Activated T-cell treated with anti-CD3 and anti-CD28 coated beads, Interleukin-2, amount 50 U/mL, for 1 hour (primary cell): ENCODE data around the gene KCNK1.

Source experiments
- DNase-seq: peaks from one replicate; pipeline ENCODE4 v3.0.0-alpha.2; 2020

KCNK1 gene

DNA sequence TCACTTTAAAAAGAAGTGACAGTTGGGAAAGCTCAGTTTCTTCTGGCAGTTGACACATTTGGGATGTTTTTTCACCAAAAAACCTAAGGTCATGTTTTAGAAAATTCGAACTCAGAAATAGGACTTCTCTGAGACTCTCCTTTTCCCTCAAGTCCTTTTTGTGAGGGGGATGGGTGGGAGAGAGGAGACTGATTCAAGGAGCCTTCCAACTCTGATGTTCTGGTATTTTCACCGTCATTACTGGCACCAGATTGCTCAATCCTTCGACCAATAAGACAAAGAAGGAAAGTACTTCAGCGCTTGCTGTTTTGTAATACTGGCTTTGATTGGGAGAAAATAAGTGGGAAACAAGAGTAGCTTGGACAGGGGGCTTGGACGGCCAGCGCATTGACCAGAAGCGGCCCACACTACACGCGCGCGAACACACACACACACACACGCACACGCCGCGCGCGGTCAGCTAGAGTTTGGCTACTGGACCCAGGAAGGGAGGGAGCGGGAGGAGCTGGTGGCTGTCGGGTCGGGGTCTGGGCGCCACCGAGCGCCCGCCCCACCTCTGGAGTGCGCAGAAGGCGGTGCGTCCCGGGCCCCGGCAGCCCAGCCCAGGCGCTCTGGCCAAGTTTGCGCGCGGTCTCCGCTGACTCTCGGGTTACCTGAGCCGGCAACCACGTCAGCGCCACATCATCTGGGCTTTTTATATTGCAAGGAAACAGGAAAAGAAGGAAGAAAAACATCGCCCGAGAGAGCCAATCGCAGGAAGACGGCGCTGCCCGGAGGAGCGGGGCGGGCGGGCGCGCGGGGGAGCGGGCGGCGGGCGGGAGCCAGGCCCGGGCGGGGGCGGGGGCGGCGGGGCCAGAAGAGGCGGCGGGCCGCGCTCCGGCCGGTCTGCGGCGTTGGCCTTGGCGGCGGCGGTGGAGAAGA, at the start of gene KCNK1:
TSS of gene KCNK1 (plus strand) at position 855 of the 921 bp plus-strand sequence. CDS start at position 921, 66 bp downstream.
- no peak for DNase-seq

DNA sequence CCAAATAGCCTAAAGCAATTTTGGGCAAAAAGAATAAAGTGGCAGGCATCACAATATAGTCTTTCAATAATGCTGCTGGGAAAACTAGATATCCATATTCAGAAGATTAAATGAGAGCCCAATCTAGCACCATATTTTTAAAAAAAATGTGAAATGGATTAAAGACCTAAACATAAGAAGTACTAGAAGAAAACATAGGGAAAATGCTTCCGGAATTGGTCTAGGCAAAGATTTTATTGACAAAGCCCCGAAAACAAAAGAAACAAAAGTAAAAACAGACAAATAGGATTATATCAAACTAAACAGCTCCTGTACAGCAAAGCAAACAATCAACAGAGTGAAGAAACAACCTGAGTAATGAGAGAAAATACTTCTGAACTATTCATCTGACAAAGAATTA, 48.6 kb upstream of the KCNK1 start:
- DNase-seq = no peak

- DNase-seq = no peak
These were observed 47.0 kb upstream of the KCNK1 start for GRCh38 chr1:233566886-233567285.

DNA sequence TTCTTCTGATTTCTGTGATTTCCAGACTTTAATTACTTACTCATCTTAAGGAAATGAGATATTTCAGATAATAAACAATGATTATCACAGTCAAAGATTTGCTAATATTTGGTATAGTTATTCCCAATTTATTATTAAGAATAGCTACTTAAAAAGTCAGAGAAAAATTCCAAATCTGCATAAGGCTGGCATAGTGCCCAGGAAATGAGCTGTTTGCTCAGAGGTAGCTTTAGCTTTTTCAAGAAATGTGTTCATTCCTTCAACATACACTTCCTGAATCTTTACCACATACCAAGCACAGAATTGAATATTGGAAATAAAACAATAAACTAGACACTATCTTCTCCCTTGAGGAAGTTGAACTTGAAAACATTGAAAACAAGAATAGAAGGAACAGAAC, 44.3 kb upstream of the KCNK1 start:
- no peak for DNase-seq

DNA sequence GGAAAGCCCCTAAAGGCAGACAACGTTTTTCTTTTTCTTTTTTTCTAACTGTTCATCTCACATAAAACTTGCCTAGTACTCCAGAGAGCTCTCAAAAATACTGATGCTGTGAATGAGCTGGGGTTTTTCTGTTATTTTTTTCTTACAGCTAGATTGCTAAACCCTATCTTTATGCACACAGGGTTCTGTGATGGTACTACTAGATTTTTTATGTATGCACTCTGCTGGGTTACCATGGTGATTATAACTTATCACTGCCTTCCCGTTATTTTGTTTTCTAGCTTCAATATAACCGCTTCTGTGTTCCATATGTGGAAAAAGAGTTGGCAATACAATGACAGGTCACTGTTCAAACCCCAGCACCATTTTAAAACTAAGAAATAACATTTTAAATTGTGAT, 43.7 kb upstream of the KCNK1 start:
- DNase-seq = no peak

DNA sequence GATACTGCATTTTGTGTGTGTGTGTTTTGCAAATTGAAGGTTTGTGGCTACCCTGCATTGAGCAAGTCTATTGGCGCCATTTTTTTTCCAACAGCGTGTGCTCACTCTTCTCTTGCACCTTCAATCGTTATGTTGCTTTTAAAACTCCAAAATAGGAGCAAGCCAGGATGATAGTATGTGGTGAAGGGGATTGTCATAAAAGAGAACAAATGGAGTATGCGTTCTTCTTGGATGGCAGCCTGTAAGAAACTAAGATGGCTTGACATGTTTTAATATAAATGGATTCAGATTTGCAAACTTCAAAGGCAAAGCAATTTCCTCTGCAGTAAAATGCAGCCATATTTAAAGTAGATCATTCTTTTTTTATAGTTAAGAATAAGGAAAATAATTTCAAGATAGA, 43.2 kb upstream of the KCNK1 start:
- DNase-seq = no peak

- DNase-seq = no peak
These were observed 41.0 kb upstream of the KCNK1 start for GRCh38 chr1:233572896-233573295.

DNA sequence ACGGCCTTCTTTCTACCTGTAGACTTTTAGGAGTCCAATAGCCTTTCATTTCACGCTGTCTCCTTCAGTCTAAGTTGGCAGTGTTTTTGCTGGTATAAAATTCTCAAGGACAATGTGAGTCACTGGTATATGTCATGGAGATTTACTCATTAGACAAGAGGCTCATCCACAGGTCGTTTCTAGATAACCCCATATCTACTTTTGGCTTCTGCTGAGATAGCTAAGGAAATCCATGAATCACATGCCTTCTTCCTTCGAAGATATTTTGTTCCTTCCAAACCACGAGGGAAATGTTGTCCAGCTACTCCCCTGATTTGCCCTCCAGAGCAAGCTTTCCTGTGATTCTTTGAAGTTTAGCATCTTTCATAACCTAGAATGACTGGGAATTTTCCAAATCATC, 38.5 kb upstream of the KCNK1 start:
- no peak for DNase-seq

- DNase-seq = no peak
These were observed 31.5 kb upstream of the KCNK1 start for GRCh38 chr1:233582439-233582838.

- no peak for DNase-seq
These were observed 29.5 kb upstream of the KCNK1 start for GRCh38 chr1:233584376-233584775.

GRCh38 chr1:233584931-233585330, 29.0 kb upstream of the KCNK1 start:
- no peak for DNase-seq

GRCh38 chr1:233586301-233586700, 27.6 kb upstream of the KCNK1 start:
- no peak for DNase-seq

- DNase-seq = no peak
These were observed 26.7 kb upstream of the KCNK1 start for GRCh38 chr1:233587196-233587595.

DNA sequence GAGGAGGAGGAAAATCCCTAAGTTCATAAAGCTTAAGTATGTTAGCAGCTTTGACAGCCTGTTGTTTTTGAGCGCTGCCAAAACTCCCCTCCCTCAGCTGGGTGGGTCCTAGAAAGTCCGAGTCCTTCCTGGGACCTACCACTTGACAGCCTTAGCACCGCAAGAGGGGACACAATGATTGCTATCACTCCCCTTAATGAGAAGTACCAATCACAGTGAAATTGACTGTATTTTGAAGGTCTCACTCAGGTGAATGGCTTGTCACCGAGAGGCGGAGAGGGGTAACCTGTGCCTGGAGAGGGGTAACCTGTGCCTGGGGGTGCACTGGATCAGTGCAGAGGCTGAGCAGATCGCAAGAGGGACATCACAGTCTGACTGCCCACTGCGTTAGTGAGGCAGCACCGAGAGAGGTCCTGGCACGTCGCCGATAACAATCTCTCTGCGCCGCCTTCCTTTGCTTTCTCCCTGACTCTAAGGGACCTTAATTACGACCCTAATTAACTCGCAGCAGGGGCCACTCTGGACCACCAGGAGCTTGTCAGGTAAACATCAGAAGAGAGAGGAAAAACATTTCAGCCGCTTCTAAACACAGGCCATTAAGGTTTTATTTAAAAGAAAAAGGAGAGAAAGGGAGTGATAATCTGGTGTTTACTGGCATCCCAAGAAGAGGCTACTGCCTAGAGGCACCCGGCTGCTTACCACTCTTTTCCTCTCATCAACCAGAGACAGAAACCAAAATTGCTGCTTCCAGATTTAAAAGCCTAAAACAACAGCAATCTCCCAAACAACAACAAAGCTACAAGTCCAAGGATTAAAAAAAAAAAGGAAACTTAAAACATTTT, 25.7 kb upstream of the KCNK1 start:
- no peak for DNase-seq

DNA sequence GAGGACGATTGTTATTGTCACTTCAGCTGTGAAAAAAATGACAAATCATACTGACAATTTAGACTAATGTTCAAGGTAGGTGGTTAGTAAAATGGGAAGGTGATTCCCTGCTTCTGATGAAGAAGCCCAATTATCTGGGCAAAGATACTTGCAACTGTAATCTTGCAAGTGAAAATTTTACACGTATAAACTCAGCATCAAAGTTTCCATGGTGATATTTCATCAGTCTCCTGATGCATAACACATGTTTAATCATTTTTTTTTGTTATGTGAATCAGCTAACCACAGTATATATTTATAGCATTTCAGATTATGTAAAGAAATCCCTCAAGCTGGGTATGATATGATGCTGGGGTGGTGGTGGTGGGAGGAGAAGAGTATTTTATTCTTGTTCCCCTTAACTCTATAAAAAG, 16.4 kb upstream of the KCNK1 start:
- DNase-seq = no peak

GRCh38 chr1:233598891-233599541, 14.9 kb upstream of the KCNK1 start:
- DNase-seq = no peak

DNA sequence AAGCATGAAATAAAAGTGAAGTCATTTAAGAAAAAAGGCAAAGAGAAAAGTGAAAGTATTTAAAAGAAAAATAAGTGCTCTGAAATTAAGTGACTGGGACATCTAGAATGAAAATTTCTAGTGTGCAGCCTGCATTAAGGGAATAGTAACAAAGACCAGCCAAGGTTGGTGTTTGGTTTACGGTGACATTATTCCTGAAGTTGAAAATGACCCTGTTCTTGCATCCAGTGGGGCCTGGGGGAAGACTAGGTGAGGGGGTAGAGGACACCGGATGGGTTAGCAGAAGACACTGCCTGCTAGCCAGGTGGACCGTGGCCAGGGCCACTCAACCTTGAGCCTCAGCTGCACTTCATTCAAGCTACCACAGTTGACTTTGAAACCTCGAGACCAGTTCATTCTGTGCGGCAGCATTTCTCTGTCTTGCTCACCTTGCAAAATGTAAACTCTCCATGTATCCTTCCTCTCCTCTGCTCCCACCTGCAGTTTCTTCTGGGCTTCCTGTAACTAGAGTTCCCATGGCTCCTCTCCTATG, 14.3 kb upstream of the KCNK1 start:
- DNase-seq = no peak

GRCh38 chr1:233600488-233600887, 13.4 kb upstream of the KCNK1 start:
- no peak for DNase-seq

GRCh38 chr1:233603478-233603877, 10.4 kb upstream of the KCNK1 start:
- DNase-seq = no peak

DNA sequence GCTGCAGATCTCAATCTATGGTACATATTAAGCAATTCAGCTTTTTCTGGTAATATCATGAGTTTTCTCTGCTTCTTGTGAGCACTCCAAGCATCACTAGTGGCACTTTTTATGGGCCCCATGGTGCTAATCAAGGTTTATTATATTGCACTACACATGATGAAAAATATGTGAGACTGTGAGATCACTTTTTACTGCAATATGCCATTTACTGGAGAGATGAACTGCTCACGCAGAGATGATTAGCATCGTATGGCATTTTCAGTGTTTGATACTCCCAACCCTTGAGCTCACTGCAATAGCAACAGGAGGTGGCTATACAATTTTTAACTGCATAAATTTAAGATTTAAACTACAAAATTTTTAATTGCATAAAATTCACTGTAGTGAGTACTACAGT, 8.7 kb upstream of the KCNK1 start:
- no peak for DNase-seq

DNA sequence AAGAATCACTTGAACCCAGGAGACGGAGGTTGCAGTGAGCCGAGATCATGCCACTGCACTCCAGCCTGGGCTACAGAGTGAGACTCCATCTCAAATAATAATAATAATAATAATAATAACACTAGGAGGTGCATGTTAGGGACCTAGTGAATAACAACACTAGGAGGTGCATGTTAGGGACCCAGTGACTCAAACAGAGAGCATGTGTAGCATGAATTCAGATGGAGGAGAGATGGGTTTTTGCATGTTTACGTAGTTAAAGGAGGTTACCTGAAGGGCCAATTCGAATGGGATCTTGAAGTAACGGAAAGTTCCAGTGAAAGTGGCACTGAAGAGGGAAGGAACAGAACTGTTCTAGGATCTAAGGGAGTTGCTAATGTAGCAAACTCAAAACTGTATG, 7.1 kb upstream of the KCNK1 start:
- no peak for DNase-seq

- DNase-seq = no peak
These were observed 6.4 kb upstream of the KCNK1 start for GRCh38 chr1:233607252-233608119.
